Muscle layer of colon (tissue), 2 donors: Measurements from ENCODE around the gene F12.
A peak's percentile ranks its signal among the peaks of the same experiment; 100 is the strongest.
"Not testable (repeated sequence)": the region's sequence is repeated elsewhere in the genome, so short reads cannot be mapped to it uniquely, and the experiment has no call there.

ENCODE experiments used
- H3K27ac ChIP-seq: one replicate; pipeline ENCODE4 v1.7.0; 2013; ENCODE audit warnings: low read depth, mild to moderate bottlenecking, low read length, moderate library complexity
- H3K27me3 ChIP-seq, 2 donors: one replicate each; pipeline ENCODE4 v1.7.0; 2013; ENCODE audit warnings: low read length in 2 of 2, mild to moderate bottlenecking in 2 of 2; ENCODE audit not compliant: insufficient read depth in 2 of 2, control insufficient read depth in 1 of 2
- H3K36me3 ChIP-seq: one replicate; pipeline ENCODE4 v1.7.0; 2013; ENCODE audit warnings: mild to moderate bottlenecking, low read length; ENCODE audit not compliant: insufficient read depth
- H3K4me1 ChIP-seq: one replicate; pipeline ENCODE4 v1.7.0; 2013; ENCODE audit warnings: mild to moderate bottlenecking, low read length; ENCODE audit not compliant: insufficient read depth
- H3K4me3 ChIP-seq, 2 donors: one replicate each; pipeline ENCODE4 v1.7.0; 2013; ENCODE audit warnings: low read length in 2 of 2, low read depth in 1 of 2, mild to moderate bottlenecking in 1 of 2, moderate library complexity in 1 of 2
- H3K9ac ChIP-seq: one replicate; pipeline ENCODE4 v1.7.0; 2013; ENCODE audit warnings: low read length
- H3K9me3 ChIP-seq: one replicate; pipeline ENCODE4 v1.7.0; 2013; ENCODE audit warnings: mild to moderate bottlenecking, low read length
- donor health status: abdominal sarcoma.
- donor health status: Adenocarcinoma of cecum.

F12 gene

DNA sequence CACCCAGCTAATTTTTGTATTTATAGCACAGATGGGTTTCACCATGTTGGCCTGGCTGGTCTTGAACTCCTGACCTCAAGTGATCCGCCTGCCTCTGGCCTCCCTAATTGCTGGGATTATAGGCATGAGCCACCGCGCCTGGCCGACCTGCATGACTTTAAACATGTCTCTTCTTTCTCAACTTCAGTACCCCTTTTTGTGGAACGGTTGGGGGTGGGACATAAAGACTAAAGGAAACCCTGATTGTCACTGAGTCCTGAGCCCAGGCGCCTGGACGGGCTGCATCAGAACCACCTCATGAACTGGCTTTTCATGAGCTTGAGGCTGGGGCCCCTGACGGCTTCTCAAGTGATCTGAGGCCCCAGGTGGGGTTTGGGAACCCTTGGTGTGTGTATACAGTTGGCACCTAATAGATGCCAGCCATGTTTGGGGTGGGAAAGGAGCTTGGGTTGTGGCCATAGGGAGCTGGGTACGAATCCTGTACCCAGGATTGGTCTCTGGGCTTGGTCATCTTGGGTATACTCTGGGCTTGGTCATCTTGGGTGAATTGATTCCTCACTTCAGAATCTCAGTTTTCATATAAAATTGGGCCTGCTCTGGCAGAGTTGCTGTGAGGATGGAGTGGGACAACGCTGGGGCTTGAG lies 19.3 kb upstream of the F12 start:
- no peak overlapping the region for H3K9ac ChIP-seq
- H3K4me1 ChIP-seq = peaks cover 38% of the 10 kb centered on the region
- peaks cover 26% of the 10 kb centered on the region for H3K36me3 ChIP-seq
- H3K4me3 ChIP-seq = no peak overlapping the region
- H3K9me3 ChIP-seq = no peaks in the 10 kb centered on the region
- H3K27ac ChIP-seq = peak overlapping the region; percentile 41
- H3K27me3 ChIP-seq = no peaks in the 10 kb centered on the region

DNA sequence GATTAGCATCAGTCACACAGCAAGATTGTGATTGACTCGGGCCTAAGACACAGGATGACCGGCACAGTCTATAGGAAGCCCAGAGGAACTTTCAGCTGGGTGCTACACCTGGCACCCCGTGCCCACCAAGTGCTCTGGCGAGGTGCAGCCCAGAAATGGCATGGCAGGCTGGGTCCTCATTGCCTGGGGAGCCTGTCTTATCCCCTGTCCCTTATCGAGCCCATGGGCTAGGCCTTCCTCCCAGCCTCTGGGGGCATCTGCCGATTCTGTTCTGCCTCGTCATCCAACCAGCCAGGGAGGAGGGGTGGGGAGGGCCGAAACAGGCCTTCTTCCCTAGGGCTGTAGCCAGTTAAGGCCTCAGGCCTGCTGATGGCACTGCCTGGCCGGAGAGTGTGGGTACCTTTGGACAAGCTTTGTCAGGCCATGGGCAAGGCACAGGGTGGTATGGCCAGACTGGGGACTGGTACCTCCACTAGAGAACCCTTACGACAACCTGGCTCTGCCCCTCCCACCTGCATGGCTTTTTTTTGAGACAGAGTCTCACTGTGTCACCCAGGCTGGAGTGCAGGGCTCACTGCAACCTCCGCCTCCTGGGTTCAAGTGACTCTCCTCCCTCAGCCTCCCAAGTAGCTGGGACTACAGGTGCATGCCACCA lies 18.7 kb upstream of the F12 start:
- Histone ChIP-seq H3K36me3 (peaks cover 20% of the 10 kb centered on the region), H3K27me3 (no peaks in the 10 kb centered on the region), H3K9ac (peak overlapping the region; percentile 92), H3K27ac (no peak overlapping the region), H3K4me1 (peaks cover 38% of the 10 kb centered on the region), H3K4me3 (peak overlapping the region in 1 of 2 donors; percentile 80), H3K9me3 (no peaks in the 10 kb centered on the region)

DNA sequence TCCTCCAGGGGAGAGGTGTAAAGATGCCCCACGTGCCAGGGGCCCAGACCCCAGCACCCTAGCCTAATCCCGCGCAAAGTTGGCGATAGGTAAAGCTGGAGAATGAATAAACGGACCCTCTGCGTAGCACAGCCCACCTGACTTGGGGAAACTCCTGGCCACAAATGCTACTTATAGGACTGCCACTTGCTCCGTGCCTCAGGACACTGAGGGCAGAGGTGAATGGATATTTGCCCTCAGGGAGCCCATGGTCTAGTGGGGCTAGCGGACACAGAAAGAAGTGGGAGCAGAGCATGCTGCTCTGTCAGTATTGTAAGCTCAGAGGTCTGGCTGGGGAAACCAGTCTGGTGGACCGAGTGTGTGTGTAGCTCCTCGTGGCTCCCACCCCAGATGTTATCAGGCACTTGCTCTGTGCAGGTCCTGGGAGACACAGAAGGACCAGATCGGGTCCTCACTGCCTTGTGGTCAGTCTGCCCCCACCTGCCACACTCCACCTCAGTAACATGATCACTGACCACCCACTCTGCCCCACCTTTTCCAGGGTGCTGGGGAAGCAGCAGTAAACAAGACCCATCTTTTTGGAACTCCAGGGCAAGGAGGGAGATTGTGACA lies 18.0 kb upstream of the F12 start:
- Histone ChIP-seq H3K27me3 (no peaks in the 10 kb centered on the region), H3K27ac (peak overlapping the region; percentile 20), H3K9me3 (no peaks in the 10 kb centered on the region), H3K4me3 (peak overlapping the region; percentile 67 to 80), H3K9ac (peak overlapping the region; percentile 92), H3K4me1 (peaks cover 32% of the 10 kb centered on the region), H3K36me3 (peaks cover 13% of the 10 kb centered on the region)

DNA sequence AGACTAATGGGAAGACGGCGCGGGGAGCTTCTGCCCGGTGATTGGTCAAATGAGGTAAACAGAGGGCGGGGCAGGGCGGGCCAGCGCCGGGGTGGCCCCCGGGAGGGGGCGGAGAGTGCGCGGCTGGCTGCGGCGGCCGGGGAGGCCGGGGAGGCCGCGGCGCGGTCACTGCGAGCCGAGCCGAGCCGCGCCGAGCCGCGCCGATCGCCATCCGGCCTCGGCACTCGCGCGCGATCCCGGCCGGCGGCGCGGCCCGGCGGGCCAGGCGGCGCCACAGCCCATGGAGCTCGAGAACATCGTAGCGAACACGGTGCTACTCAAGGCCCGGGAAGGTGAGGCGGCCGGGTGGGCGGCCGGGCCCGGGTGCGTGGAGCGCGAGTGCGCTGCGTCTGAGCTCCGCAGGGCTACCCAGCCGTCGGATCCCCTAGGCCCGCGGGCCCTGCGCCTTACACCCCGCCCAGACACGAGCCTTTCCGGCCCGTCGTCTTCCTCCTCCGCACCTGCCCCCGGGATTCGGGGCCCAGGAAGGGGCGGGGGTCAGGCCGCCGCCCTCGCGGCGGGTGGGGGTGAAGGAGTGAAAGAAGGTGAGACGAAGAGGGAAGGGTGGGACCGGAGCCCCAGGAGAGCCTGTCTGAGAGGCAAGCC lies 17.3 kb upstream of the F12 start, which contains the start of gene GRK6:
Gene GRK6 (plus strand): TSS at position 111 of the 645 bp plus-strand sequence. CDS start 170 bp downstream, at position 281.
- Histone ChIP-seq H3K4me3 (peak within 1 kb of the TSS; percentile 67 to 80), H3K9me3 (no peaks in the 10 kb centered on the region), H3K4me1 (peaks cover 26% of the 10 kb centered on the region), H3K9ac (peak within 1 kb of the TSS; percentile 92), H3K36me3 (peaks cover 9% of the 10 kb centered on the region), H3K27me3 (no peaks in the 10 kb centered on the region), H3K27ac (peak within 1 kb of the TSS; percentile 75)

DNA sequence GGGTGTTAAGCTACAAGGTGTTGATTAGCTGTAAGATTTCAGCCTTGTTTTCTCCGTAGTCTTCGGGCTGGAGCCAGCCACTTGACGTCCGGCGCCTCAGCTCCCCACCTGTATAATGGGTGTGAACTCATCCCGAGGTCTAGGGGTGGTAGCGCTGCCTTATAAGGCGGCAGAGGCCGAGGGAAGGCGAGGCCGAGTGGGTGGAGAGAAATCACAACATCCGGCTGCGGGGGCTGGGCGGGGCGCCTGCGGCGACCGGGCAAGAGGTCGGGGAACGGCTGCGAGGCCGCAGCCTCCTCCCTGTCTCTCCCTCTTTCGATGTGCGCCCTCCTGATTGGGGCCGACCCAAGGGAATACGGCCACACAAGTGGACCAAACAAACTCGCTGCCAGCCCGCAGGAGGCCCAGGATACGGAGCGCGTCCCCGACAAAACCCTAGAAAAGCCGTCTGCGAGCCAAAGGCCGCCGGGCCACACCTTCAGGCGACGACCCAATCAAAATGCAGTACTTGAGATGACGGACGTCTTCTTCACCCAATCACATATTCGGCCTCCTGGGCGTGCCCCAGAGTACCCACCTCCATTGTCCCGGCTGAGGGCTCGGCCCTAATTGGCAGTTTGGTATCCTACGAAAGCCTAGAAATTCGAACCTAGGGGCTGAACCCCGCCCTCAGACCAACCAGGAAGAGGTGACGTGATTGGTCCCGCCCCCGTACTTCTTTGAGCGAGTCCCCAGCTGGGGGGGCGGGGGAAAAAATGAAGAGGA lies 16.6 kb upstream of the F12 start:
- Histone ChIP-seq H3K9ac (peak overlapping the region; percentile 6), H3K36me3 (peaks cover 9% of the 10 kb centered on the region), H3K27me3 (no peaks in the 10 kb centered on the region), H3K4me3 (peak overlapping the region; percentile 38 to 50), H3K4me1 (peaks cover 24% of the 10 kb centered on the region), H3K9me3 (no peaks in the 10 kb centered on the region), H3K27ac (peak overlapping the region; percentile 75)

DNA sequence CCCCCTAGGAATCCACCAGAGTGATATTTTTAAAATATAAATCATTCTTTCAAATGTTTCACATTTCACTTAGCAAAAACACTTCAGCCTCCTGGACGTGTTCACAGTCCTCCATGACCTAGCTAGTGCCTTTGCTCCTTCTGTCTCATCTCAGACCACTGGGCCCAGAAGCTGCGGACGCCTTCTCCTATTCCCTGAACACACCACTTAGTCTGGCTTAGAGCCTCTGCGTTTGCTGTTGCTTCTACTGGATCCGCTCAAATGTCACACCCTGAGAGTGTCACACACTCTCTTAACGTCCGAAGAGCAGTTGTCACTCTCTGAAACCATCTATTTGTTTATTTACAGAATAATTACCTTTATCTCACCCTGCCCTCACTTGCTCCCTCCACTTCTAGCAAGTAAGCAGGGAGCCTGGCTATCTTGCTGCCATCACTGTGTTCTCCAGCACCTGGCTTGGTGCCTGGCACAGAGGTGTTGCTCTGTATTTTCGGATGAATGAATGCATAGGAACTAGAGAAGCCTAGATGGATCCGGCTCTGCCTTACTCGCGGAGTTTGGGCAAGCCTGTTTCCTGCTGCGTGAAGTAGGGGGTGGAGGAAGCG lies 15.9 kb upstream of the F12 start:
- Histone ChIP-seq H3K4me3 (peak overlapping the region; percentile 38 to 50), H3K9me3 (no peaks in the 10 kb centered on the region), H3K4me1 (peaks cover 24% of the 10 kb centered on the region), H3K9ac (peak overlapping the region; percentile 6), H3K36me3 (peaks cover 3% of the 10 kb centered on the region), H3K27ac (peak overlapping the region; percentile 75), H3K27me3 (no peaks in the 10 kb centered on the region)

DNA sequence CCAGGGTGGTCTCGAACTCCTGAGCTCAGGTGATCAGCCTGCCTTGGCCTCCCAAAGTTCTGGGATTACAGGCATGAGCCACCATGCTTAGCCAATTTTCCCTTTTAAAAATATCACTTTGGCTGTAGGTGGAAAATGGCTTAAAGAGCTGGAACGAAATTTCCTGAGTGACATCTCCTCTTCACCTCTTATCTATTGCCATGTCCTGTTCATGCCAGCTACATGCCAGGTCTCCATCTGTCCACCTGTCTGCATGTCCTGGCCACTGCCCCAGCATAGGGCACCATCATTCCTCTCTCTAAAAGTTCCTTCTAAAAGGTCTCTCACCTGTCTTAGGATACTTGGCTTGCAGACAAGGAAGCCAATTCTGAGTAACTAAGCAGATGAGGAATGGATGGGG lies 14.3 kb upstream of the F12 start:
- no peaks in the 10 kb centered on the region for H3K27me3 ChIP-seq
- H3K9ac ChIP-seq = no peak overlapping the region
- no peak overlapping the region for H3K4me3 ChIP-seq
- H3K36me3 ChIP-seq = no peaks in the 10 kb centered on the region
- H3K4me1 ChIP-seq = peaks cover 24% of the 10 kb centered on the region
- H3K27ac ChIP-seq = no peak overlapping the region
- no peaks in the 10 kb centered on the region for H3K9me3 ChIP-seq

DNA sequence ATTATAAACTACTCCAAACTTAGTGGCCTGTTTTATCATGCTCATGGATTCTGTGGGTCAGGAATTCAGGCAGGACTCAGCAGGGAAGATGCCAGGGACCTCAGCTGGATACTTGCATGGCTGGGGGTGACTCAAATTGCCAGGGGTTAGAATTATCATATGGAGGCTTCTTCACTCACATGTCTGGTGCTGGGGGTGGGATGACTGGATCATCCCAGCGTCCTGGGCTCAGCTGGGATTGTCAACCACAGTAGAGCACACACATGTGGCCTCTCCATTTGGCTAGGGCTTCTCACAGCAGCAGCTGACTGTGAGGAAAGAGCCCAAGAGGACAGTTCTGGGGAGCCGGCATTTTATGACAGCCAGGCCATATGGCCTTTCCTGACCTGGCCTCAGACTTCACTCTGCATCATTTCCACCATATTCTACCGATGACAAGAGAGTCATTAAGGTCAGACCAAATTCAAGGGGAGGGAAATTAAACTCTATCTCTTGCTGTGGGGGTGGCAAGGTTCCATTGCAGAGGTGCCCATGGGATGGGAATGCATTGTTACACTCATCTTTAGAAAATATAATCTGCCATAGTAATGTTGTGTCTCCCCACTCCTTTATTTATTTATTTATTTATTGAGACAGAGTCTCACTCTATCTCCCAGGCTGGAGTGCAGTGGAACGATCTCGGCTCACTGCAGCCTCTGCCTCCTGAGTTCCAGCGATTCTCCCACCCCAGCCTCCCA lies 11.9 kb upstream of the F12 start:
- Histone ChIP-seq H3K9me3 (no peaks in the 10 kb centered on the region), H3K9ac (no peak overlapping the region), H3K36me3 (no peaks in the 10 kb centered on the region), H3K4me1 (peaks cover 8% of the 10 kb centered on the region), H3K27me3 (no peaks in the 10 kb centered on the region), H3K27ac (no peak overlapping the region), H3K4me3 (no peak overlapping the region)

DNA sequence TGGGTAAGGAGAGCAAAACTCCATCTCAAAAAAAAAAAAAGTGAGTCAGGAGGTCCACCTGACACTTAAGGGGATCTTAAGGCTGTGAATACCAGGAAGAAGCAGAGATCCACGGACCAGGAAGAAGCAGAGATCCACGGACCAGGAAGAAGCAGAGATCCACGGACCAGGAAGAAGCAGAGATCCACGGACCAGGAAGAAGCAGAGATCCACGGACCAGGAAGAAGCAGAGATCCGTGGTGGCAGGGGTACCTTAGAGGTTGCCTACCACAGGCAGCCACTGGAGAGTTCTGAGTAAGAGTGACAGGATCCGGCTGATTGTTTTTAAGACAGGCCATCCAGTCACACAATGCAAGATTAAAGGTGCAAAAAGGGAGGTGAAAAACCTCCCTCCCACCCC lies 11.1 kb upstream of the F12 start:
- H3K4me3 ChIP-seq, H3K36me3 ChIP-seq, H3K27ac ChIP-seq, H3K27me3 ChIP-seq, H3K4me1 ChIP-seq, H3K9me3 ChIP-seq, H3K9ac ChIP-seq: not testable (repeated sequence)

DNA sequence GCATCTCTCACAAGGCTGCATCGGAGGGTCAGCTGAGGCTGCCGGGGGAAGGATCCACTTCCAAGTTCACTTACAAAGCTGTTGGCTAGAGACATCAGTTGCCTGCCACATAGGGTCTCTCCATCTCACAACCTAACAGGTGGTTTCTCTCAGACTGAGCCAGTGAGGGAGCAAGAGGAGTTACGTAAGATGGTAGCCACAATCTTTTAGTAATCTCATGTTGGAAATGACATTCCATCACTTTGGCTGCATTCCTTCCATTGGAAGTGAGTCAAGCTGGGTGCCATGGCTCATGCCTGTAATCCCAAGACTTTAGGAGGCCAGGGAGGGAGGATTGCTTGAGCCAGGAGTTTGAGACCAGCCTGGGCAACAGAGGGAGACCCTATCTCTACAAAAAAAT lies 9.7 kb upstream of the F12 start:
- Histone ChIP-seq H3K4me1 (no peaks in the 10 kb centered on the region), H3K4me3 (no peak overlapping the region), H3K9ac (no peak overlapping the region), H3K36me3 (no peaks in the 10 kb centered on the region), H3K27me3 (no peaks in the 10 kb centered on the region), H3K9me3 (no peaks in the 10 kb centered on the region), H3K27ac (no peak overlapping the region)
